Uterus (tissue), 2 donors: ENCODE data around the gene FYN.

Experiments used
- CTCF ChIP-seq, 4 experiments: fragments of 200-600 bp in 2 of 4; fragments of 450-650 bp in 2 of 4; sonication (generic) in 2 of 4; IDR thresholded peaks; one replicate each; pipeline ENCODE4 v1.5.1; 2016 to 2019; ENCODE audit warnings: antibody characterized with exemption in 4 of 4, mild to moderate bottlenecking in 2 of 4, moderate library complexity in 1 of 4
- POLR2A ChIP-seq, 2 donors: fragments of 450-650 bp; IDR thresholded peaks; one replicate each; pipeline ENCODE4 v1.6.1; 2016; ENCODE audit warnings: antibody characterized with exemption in 2 of 2, mild to moderate bottlenecking in 1 of 2, moderate library complexity in 1 of 2

- no peak for TF ChIP-seq CTCF (IDR thresholded peaks at IDR 0.05)
- TF ChIP-seq POLR2A (IDR thresholded peaks at IDR 0.05), result no peak
Observed at GRCh38 chr6:111746983-111747382, 126.3 kb downstream of the FYN start.
